Activated CD8-positive, alpha-beta memory T cell treated with anti-CD3 and anti-CD28 coated beads for 48 hours (primary cell): ENCODE results near the gene COX20.

ENCODE experiments used
- DNase-seq, 3 experiments: peaks; one replicate each; pipeline ENCODE4 v3.0.0-alpha.2; 2020; ENCODE audit warnings: low read depth in 2 of 3, low spot score in 2 of 3

COX20 gene

DNA sequence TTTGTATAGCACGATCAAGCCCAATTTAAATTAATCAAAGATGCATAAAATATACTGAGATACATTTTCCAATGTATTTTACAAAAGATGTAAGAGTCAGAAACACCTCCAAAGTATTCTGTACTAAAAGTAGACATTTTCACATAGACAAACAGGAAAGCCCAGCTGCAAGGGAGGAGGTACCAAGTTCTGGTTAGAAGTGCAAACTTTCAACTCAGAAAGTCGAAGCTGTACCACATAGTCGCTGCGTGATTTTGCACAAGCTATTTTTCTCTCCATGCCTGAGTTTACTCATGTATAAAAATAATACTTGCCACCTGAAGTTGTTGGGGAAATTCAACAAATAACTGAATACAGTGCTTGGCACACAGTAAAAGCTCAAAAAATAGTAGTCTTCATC is 34.5 kb downstream of the COX20 start:
- DNase-seq: no peak

DNA sequence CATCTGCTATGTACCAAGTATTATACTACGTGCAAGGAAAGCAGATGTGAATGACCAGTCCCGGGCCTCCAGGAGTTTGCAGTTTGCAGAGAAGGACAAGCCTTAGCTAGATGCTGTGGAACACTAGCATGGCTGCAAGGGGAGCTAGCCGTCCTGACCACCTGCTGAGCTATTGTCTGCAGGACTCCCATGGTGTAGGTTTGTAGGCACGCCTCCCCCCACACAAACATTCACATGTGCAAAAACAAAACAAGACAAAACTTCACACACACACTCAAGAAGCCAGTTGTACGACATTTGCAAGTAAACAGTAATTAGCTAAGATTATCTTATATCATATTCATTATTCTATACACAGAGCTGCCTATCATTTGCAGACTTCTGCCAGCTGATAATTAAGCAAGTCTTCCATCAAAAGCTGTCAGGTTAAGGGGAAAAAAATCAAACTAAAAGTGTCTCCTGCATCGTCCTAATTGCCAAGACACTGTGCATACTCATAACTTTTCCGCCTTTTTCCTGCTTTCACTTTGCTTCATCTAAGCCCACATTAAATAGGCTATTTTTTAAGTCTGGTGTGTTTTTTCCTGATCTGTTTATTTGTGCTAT is 39.6 kb downstream of the COX20 start:
- DNase-seq: no peak

DNA sequence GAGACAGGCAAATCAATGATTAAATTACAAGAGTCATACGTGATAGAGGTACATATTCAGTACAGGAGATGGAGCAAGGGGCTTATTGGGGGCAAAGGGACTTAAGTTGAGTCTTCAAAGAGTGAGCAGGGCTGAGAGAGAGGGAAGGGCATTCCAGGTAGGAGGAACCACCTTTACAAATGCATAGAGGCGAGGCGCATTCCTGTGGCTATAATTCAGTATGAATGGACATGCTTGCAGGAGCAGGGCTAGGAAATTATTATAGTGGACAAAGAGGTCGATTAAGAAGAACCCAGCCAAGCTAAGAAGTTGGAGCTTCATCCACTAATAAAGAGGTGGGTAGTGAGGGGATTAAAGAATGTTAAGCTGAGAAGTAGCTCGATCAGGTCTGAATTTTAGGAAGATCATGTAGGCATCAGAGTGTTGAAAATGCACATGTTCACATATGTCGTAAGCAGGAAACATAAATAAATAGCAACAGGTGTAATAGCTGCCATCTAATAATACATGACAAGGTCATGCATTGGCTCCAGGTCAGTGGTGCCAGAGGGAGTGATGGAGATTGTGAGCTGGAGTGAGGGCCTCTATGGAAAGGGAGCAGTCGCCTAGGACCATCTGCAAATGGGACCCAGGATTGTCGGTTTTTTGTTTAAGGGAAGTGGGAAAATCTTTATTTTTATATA is 40.9 kb downstream of the COX20 start:
- no peak for DNase-seq

DNA sequence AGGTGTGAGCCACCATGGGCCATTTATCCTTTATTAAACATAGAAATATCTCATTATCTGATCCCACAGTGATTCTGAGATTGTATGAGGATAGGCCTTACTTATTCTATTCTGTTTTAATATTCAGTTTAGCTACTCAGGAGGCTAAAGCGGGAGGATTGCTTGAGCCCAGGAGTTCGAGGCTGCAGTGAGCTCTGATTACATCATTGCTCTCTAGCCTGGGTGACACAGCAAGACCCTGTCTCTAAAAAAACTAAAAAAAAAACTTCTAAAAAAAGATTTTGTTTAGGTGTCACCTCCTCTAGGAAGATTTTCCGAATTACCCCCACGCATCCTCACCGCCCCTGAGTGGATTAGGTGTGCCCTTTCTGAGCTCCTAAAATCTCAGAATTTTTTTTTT is 43.2 kb downstream of the COX20 start:
- DNase-seq: no peak

DNA sequence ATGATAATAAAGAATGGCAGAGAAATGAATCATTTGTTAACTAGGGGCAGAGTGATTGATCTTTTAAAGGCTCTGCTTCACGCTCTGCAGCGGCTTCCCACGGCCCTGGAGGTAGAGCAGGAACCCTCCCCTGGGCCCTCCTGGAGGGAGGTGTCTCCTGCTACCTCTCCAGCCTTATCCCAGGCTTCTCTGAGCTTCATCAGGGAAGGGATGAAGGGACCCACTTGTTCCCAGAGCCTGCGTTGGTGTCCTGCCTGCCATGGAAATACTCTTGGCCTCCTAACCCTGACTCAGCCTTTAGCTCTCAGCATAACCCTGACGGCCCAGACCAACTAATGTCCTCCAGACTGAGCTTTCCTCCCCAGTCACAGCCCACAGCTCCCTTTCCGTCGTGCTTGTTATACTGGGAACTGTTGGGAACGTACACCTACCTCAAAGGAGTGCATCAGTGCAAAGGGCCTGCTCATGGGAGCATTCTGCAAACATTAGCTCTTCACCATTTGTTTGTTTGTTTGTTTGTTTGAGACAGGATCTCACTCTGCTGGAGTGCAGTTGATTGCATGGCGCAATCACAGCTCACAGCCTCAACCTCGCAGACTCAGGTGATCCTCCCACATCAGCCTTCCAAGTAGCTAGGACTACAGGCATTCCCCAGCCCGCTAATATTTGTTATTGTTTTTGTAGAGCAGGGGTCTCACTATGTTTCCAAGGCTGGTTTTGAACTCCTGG is 46.3 kb downstream of the COX20 start:
- DNase-seq: no peak

DNA sequence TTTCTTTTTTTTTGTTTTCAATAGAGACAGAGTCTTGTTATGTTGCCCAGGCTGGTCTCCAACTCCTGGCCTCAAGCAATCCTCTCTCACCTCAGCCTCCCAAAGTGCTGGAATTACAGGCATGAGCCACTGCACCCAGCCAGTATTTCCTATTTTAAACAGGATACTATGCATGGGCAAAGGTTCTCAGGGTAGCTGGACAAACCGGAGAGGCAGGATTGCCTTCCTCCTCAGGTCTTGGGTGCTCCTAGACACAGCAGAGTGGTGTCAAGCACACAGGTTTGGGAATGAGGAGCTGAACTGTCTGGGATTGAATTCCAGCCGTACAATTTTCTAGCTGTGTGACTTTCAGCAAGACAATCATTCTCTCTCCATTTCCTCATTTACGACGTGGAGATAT is 51.8 kb downstream of the COX20 start:
- DNase-seq: no peak

DNA sequence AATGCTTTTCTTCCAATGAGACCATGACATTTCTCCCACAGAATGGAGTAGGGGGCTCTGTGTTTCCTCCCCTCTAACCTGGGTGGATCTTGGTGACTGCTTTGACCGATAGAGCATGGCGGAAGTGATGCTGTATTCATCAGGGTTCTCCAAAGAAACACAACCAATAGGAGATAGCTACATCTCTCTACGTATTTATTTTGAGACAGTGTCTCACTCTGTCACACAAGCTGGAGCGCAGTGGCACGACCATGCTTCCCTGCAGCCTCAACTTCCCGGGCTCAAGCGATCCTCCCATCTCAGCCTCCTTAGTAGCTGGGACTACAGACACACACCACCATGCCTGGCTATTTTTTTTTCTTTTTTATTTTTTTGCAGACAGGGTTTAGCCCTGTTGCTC is 58.4 kb downstream of the COX20 start:
- no peak for DNase-seq
